ENCODE measurements around the gene DDX1. TPM values are rescaled to one million over a fixed set of nuclear protein-coding genes. Genes with fewer than 3 reads are reported as not detected.

Gene DDX1
- total RNA-seq, 1 donor from 2014 or later: 58.5 TPM

- Histone ChIP-seq H3K4me3 (ENCODE audit: low read depth, low read length) (no peak overlapping the region), H3K27me3 (ENCODE audit: control insufficient read depth, insufficient read depth, low read length) (no peaks in the 10 kb centered on the region), H3K36me3 (ENCODE audit: control insufficient read depth, insufficient read depth, low read length) (peaks cover 1% of the 10 kb centered on the region)
- no peak for DNase-seq (ENCODE audit: low read depth)
- no peak for TF ChIP-seq CTCF (IDR thresholded peaks at IDR 0.05; ENCODE audit: insufficient read depth, low read length, poor library complexity, severe bottlenecking)
Measured at GRCh38 chr2:15633971-15634346, 42.3 kb downstream of the DDX1 start.

- TF ChIP-seq CTCF (IDR thresholded peaks at IDR 0.05; ENCODE audit: insufficient read depth, low read length, poor library complexity, severe bottlenecking): no peak
- H3K36me3 ChIP-seq (ENCODE audit: control insufficient read depth, insufficient read depth, low read length): peaks cover 1% of the 10 kb centered on the region
- DNase-seq (ENCODE audit: low read depth): no peak
- no peaks in the 10 kb centered on the region for H3K27me3 ChIP-seq (ENCODE audit: control insufficient read depth, insufficient read depth, low read length)
- no peak overlapping the region for H3K4me3 ChIP-seq (ENCODE audit: low read depth, low read length)
Measured at GRCh38 chr2:15634846-15635490, 43.3 kb downstream of the DDX1 start.

GRCh38 chr2:15636972-15637785 is 45.5 kb downstream of the DDX1 start:
- peaks cover 1% of the 10 kb centered on the region for H3K36me3 ChIP-seq (ENCODE audit: control insufficient read depth, insufficient read depth, low read length)
- H3K27me3 ChIP-seq (ENCODE audit: control insufficient read depth, insufficient read depth, low read length): no peaks in the 10 kb centered on the region
- H3K4me3 ChIP-seq (ENCODE audit: low read depth, low read length): no peak overlapping the region
- peak; percentile 87 for TF ChIP-seq CTCF (IDR thresholded peaks at IDR 0.05; ENCODE audit: insufficient read depth, low read length, poor library complexity, severe bottlenecking)
- DNase-seq (ENCODE audit: low read depth): no peak

GRCh38 chr2:15638720-15639119 is 47.1 kb downstream of the DDX1 start:
- Histone ChIP-seq H3K36me3 (ENCODE audit: control insufficient read depth, insufficient read depth, low read length) (no peaks in the 10 kb centered on the region), H3K27me3 (ENCODE audit: control insufficient read depth, insufficient read depth, low read length) (no peaks in the 10 kb centered on the region), H3K4me3 (ENCODE audit: low read depth, low read length) (no peak overlapping the region)
- TF ChIP-seq CTCF (IDR thresholded peaks at IDR 0.05; ENCODE audit: insufficient read depth, low read length, poor library complexity, severe bottlenecking): no peak
- DNase-seq (ENCODE audit: low read depth): no peak

- no peak for TF ChIP-seq CTCF (IDR thresholded peaks at IDR 0.05; ENCODE audit: insufficient read depth, low read length, poor library complexity, severe bottlenecking)
- no peak overlapping the region for H3K4me3 ChIP-seq (ENCODE audit: low read depth, low read length)
- H3K27me3 ChIP-seq (ENCODE audit: control insufficient read depth, insufficient read depth, low read length): no peaks in the 10 kb centered on the region
Measured at GRCh38 chr2:15639323-15640251, 47.9 kb downstream of the DDX1 start.

More at GRCh38 chr2:15639323-15640251, 47.9 kb downstream of the DDX1 start:
- no peak for DNase-seq (ENCODE audit: low read depth)
- H3K36me3 ChIP-seq (ENCODE audit: control insufficient read depth, insufficient read depth, low read length): no peaks in the 10 kb centered on the region
